ENCODE data around the gene EPB41L2. TPM values are rescaled to one million over a fixed set of nuclear protein-coding genes. Genes with fewer than 3 reads are reported as not detected.

Gene EPB41L2
- total RNA-seq, 1 experiment from 2014 or later: 74.8 TPM

DNA sequence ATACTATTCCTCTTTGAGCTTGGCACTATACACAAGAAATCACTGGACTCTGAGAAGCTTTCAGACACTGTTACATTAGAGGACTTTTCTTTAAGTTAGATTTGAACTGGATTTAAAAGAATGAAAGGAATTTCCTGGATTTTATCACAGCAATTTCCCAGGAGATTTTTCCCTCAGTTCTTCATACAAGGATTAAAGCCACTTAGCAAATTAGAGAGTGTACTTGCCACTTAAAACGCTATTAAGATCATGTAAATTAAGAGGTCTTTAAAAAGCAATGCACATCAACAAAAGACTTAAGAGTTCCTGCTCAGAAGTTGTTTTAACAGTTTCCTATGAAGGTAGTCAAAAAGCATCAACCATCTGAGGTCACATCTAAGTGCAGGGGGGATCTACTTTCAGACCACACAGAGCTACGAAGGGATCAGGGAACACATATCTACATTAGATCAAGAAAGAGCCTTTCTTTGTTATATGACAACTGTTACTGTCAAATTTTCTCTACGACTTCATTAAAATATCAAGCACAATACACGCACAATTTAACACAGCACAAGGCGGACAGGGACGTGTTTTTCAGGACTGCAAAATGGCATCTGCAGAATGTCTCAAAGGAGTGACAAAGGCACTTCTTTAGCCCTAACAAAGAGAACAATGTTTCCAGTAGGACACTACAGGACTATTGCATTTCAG, 65.8 kb downstream of the EPB41L2 start:
- Histone ChIP-seq H3K9me3 (ENCODE audit: control insufficient read depth in 1 of 2, insufficient read depth in 1 of 2, low read depth in 1 of 2, low read length in 2 of 2) (no peaks in the 10 kb centered on the region), H4K20me1 (ENCODE audit: insufficient read depth) (no peaks in the 10 kb centered on the region), H3K79me2 (ENCODE audit: insufficient read depth, low read length) (peaks cover 38% of the 10 kb centered on the region), H3K36me3 (ENCODE audit: control insufficient read depth in 1 of 2, insufficient read depth in 2 of 2, low read length in 2 of 2) (no peaks in the 10 kb centered on the region), H3K27me3 (ENCODE audit: insufficient read depth, low read length) (no peaks in the 10 kb centered on the region), H3K27ac (ENCODE audit: low read depth, low read length) (no peak overlapping the region), H3K9ac (ENCODE audit: low read length) (no peak overlapping the region), H3K4me3 (replicated peaks in 1 of 2; ENCODE audit: low read depth in 1 of 2, low read length in 2 of 2) (no peak overlapping the region), H3K4me2 (ENCODE audit: low read length) (no peak overlapping the region), H3K9me2 (ENCODE audit: insufficient read depth) (no peaks in the 10 kb centered on the region), H3K4me1 (ENCODE audit: control insufficient read depth in 1 of 2, insufficient read depth in 2 of 2, low read length in 2 of 2) (peaks cover 12 to 21% of the 10 kb centered on the region in 2 experiments), H2AFZ (ENCODE audit: low read depth, low read length, poor library complexity, severe bottlenecking) (no peak overlapping the region)
- RAD21 ChIA-PET (ENCODE audit: low non-redundant PET in 1 of 2, low total read pairs in 2 of 2, uncharacterized antibody in 2 of 2, unreplicated experiment in 2 of 2): no interaction called here
- no TSS peak for BruUV-seq (replicated peaks)
- DNase-seq (ENCODE audit: low read depth, low spot score): no peak
- POLR2A ChIA-PET: no interaction called here
- no peak for TF ChIP-seq YY1 (IDR thresholded peaks at IDR 0.05; ENCODE audit: extremely low read depth, insufficient replicate concordance, low read depth, low read length)
- no peak for TF ChIP-seq POLR2A (IDR thresholded peaks at IDR 0.05; ENCODE audit: borderline replicate concordance, extremely low read depth, insufficient read depth, insufficient read length)
- TF ChIP-seq, protein P1, sequence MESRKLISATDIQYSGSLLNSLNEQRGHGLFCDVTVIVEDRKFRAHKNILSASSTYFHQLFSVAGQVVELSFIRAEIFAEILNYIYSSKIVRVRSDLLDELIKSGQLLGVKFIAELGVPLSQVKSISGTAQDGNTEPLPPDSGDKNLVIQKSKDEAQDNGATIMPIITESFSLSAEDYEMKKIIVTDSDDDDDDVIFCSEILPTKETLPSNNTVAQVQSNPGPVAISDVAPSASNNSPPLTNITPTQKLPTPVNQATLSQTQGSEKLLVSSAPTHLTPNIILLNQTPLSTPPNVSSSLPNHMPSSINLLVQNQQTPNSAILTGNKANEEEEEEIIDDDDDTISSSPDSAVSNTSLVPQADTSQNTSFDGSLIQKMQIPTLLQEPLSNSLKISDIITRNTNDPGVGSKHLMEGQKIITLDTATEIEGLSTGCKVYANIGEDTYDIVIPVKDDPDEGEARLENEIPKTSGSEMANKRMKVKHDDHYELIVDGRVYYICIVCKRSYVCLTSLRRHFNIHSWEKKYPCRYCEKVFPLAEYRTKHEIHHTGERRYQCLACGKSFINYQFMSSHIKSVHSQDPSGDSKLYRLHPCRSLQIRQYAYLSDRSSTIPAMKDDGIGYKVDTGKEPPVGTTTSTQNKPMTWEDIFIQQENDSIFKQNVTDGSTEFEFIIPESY (IDR thresholded peaks at IDR 0.05; ENCODE audit: extremely low read depth, insufficient replicate concordance, low read length): no peak
- no peak for TF ChIP-seq SP1 (IDR thresholded peaks at IDR 0.05; ENCODE audit: low read depth)
- TF ChIP-seq, protein P2, sequence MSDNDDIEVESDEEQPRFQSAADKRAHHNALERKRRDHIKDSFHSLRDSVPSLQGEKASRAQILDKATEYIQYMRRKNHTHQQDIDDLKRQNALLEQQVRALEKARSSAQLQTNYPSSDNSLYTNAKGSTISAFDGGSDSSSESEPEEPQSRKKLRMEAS (IDR thresholded peaks at IDR 0.05): no peak
- no peak for TF ChIP-seq ZFX (IDR thresholded peaks at IDR 0.05)
- TF ChIP-seq, protein P3, sequence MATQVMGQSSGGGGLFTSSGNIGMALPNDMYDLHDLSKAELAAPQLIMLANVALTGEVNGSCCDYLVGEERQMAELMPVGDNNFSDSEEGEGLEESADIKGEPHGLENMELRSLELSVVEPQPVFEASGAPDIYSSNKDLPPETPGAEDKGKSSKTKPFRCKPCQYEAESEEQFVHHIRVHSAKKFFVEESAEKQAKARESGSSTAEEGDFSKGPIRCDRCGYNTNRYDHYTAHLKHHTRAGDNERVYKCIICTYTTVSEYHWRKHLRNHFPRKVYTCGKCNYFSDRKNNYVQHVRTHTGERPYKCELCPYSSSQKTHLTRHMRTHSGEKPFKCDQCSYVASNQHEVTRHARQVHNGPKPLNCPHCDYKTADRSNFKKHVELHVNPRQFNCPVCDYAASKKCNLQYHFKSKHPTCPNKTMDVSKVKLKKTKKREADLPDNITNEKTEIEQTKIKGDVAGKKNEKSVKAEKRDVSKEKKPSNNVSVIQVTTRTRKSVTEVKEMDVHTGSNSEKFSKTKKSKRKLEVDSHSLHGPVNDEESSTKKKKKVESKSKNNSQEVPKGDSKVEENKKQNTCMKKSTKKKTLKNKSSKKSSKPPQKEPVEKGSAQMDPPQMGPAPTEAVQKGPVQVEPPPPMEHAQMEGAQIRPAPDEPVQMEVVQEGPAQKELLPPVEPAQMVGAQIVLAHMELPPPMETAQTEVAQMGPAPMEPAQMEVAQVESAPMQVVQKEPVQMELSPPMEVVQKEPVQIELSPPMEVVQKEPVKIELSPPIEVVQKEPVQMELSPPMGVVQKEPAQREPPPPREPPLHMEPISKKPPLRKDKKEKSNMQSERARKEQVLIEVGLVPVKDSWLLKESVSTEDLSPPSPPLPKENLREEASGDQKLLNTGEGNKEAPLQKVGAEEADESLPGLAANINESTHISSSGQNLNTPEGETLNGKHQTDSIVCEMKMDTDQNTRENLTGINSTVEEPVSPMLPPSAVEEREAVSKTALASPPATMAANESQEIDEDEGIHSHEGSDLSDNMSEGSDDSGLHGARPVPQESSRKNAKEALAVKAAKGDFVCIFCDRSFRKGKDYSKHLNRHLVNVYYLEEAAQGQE (IDR thresholded peaks at IDR 0.05; ENCODE audit: low read depth): no peak
- no peak for TF ChIP-seq RAD21 (IDR thresholded peaks at IDR 0.05; ENCODE audit: low read depth)
- TF ChIP-seq SIN3A (IDR thresholded peaks at IDR 0.05; ENCODE audit: low read depth): no peak
- TF ChIP-seq POLR2AphosphoS5 (IDR thresholded peaks at IDR 0.05; ENCODE audit: low read depth, low read length): no peak
- TF ChIP-seq, protein P4, sequence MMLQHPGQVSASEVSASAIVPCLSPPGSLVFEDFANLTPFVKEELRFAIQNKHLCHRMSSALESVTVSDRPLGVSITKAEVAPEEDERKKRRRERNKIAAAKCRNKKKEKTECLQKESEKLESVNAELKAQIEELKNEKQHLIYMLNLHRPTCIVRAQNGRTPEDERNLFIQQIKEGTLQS (IDR thresholded peaks at IDR 0.05): no peak
- CTCF ChIA-PET: no interaction called here
- no peak for ATAC-seq
- intact Hi-C loops (cut with micrococcal nuclease): no loop called here
